PC-3 (cell line): ENCODE results near the gene ZBTB7C.

Experiments used
- EZH2phosphoT487 ChIP-seq: fragments of 300-600 bp; sonication (generic); IDR thresholded peaks from 2 replicates; pipeline ENCODE4 v1.6.1; 2018; ENCODE audit warnings: mild to moderate bottlenecking, antibody characterized with exemption, low read length, borderline replicate concordance
- TF ChIP-seq, protein P1 (sequence below): fragments of 300-600 bp; sonication (generic); conservative IDR thresholded peaks from 2 replicates; pipeline ENCODE4 v1.5.1; 2017; ENCODE audit warnings: antibody characterized with exemption, low read depth, mild to moderate bottlenecking, low read length

DNA sequence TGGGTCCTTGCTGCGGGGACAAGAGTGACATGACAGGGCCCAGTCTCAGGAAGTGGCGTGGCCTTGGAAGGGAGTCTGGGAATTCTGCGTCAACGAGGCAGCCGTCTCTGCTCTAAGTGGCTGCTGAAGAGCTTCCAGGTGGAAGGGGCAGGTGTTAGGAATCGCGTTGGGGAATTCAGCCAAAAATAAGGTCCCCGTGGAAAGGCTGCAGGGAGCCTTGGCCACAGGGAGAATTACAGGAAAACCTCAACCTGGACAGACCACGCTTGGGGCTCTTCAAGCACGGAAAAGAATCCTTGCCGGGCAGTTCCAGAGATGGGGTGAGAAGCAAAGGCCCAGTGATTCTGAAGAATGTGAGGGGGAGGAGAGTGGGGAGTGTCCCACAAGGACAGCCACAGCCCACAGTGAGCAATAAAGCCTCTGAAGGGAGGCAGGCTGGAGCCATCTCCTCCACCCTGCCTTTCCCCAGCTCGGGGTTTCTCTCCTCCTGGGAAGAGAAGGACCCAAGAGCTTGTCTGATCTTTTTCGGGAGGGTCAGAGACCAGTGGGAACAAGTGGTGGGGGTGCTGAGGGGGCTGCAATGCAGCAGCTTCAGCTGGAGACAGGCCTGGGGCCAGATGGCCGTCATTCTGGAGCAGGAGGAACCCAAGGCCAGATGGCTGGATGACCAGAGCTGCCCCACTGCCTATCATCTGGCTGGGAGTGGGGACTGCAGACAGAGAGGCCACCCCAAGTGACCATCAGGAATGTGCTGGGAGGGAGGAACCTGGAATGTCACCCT, 372.4 kb downstream of the ZBTB7C start:
- TF ChIP-seq, protein P1, sequence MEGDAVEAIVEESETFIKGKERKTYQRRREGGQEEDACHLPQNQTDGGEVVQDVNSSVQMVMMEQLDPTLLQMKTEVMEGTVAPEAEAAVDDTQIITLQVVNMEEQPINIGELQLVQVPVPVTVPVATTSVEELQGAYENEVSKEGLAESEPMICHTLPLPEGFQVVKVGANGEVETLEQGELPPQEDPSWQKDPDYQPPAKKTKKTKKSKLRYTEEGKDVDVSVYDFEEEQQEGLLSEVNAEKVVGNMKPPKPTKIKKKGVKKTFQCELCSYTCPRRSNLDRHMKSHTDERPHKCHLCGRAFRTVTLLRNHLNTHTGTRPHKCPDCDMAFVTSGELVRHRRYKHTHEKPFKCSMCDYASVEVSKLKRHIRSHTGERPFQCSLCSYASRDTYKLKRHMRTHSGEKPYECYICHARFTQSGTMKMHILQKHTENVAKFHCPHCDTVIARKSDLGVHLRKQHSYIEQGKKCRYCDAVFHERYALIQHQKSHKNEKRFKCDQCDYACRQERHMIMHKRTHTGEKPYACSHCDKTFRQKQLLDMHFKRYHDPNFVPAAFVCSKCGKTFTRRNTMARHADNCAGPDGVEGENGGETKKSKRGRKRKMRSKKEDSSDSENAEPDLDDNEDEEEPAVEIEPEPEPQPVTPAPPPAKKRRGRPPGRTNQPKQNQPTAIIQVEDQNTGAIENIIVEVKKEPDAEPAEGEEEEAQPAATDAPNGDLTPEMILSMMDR: no peak
- TF ChIP-seq EZH2phosphoT487: no peak
